HG03571 (cell line): ENCODE data around the gene KCTD4.

Experiments
- ATAC-seq: cut with Tn5 transposase; IDR thresholded peaks from one replicate; pipeline ENCODE4 v1.9.1; 2021; ENCODE audit not compliant: unreplicated experiment

The KCTD4 gene

GRCh38 chr13:45179428-45179827, 21.4 kb downstream of the KCTD4 start:
- ATAC-seq, result no peak

GRCh38 chr13:45178349-45179162, 22.3 kb downstream of the KCTD4 start:
- no peak for ATAC-seq

- no peak for ATAC-seq
Measured at GRCh38 chr13:45174478-45174877, 26.4 kb downstream of the KCTD4 start.

GRCh38 chr13:45168555-45168930, 32.3 kb downstream of the KCTD4 start:
- ATAC-seq, result no peak

GRCh38 chr13:45167611-45168554, 33.0 kb downstream of the KCTD4 start:
- no peak for ATAC-seq

GRCh38 chr13:45166858-45167257, 34.0 kb downstream of the KCTD4 start:
- ATAC-seq, result no peak

GRCh38 chr13:45162821-45163220, 38.0 kb downstream of the KCTD4 start:
- ATAC-seq, result no peak

- no peak for ATAC-seq
Measured at GRCh38 chr13:45162194-45162593, 38.7 kb downstream of the KCTD4 start.

- no peak for ATAC-seq
Measured at GRCh38 chr13:45156565-45157361, 44.1 kb downstream of the KCTD4 start.

- no peak for ATAC-seq
Measured at GRCh38 chr13:45149964-45150363, 50.9 kb downstream of the KCTD4 start.

- ATAC-seq, result no peak
Measured at GRCh38 chr13:45143346-45143751, 57.5 kb downstream of the KCTD4 start.
